Placental epithelial cell (primary cell): ENCODE measurements around the gene DENND5A. TPM values are rescaled to one million over a fixed set of nuclear protein-coding genes. Genes with fewer than 3 reads are reported as not detected.

Experiments used
- small RNA-seq: library from RNA; depleted of rRNA; stranded (forward); fragments of <200 nt; gene quantifications from one replicate; pipeline ENCODE3, GENCODE V24; 2012
- total RNA-seq: library from RNA; depleted of rRNA; stranded (reverse); fragments of >200 nt; gene quantifications from 2 replicates; pipeline ENCODE4 v1.2.3, GENCODE V29; 2012

DENND5A gene
- 79.4 and 112 TPM in 2 replicates for total RNA-seq

DNA sequence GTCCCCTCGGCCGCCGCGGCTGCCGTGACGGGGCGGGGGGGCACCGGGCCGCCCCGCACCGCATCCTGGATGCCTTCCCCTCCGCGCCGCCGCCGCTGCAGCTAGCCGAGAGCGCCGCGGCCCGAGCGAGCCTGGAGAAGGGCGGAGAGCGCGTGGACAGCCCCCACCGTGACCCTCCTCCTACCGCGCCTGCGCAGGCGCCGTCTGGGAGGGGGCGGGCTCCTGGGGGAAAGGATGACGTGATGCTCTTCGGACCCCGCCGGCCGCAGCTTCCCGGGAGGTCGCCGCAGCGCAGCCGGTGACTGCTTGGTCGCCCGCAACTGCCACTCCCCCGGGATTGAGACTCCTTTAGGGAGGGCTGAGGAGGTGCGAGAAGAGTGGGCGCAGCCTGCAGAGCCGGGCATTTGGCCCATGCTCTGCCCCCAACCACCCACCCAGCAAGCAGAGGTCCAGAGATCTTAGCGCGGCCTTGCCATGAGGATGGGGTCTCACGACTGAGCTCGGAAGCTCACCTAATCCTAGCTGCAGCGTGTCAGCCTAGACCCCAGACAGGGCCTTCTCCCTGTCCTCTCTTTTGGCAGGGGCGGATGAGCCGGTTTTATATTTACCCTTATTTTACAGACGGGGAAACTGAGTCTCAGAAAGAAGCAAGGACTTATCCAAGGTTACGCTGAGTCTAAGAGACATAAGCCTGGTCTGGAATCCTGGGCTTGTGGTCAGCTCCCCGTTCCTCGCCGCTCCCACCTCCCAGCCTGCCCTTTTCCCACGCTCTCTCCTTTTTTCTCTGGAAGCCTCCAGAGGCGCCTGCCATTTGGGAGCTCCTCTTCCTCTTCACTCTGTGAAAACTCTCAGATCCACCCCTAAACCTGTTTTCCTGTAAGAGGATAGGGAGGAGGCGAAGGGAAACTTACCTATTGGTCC, at the start of gene DENND5A:
DENND5A (minus strand) TSS at position 140 of the 921 bp plus-strand sequence. CDS start 281 bp downstream, outside the sequence.

DNA sequence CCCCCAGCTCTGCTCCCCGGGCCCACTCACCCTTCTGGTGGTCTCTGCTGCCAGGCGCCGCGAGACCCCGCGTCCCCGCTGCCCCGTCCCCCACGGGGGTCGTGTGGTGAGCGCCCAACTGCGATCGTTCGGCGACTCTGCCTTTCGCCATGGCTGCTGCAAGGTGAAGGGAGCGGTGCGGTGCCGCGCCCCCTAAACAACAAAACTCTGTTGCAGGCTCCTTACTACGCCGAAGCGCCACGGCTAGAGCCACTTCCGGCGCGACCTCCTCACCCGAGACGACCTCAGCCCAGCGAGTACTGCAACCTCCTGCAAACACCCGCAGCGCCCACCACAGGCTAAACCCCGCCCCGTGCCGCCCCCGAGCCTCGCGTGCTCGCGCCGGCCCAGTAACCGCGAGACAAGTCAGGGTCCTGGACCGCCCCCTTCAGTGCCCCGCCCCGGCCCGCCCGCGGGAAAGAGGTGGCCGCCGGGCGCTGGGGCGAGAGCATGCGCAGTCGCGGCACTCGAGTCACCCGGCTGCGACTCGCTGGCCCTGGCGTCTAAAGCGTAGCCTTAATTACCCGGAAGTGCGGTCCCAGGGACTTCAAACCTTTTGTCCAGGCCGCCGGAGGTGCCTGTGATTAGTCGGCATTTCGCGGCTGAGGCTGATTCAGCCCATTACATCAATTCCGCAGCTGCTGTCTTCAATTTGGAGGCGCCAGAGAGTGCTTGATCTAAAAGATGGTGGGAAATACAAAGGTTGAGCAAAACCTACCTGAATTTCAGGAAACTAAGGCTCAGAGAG, 49.3 kb upstream of the DENND5A start, which contains the start of gene TMEM41B:
TMEM41B (minus strand) TSS at position 303 of the 787 bp plus-strand sequence; CDS start at position 151, 152 bp downstream.

DNA sequence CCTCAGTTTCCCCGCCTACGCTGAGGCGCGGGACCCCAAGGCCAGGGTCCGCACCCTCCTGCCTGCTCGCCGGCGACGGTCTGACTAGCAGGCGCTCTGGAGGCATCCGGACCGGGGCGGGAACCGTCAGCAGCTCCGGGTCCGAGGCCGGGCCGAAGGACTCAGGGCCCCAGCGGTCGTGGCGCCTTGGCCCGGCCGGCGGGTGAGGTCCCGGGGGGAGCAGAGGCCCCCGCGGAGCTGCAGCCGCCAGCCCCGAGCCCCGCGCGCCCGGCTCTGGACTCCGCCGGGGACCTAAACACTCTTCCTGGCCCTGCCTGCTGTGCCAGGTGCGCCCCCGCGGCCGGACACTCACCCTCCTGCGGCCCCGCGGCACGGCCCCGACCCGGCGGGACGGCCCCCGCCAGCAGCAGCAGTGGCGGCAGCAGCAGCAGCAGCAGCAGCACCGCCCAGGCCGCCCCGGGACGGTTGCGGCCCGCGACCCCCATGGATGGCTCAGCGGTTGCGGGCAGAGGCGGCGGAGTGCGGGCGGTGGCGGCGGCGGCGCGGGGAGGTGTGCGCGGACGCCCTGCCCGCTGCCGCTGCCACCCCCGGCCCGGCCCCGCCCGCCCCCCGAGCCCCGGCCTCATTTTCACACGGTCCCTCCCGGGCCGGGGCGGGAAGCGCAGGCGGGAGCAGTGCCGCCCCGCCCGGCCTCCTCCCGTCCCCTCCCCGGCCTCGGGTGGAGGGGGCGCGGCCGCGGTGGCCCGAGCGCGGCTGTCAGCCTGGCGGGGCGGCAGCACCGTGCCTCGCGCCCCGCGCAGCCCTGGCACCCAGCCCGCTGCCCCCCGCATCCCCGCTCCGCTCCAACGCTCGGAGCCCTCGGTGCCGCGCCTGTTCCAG, 173.9 kb downstream of the DENND5A start, which contains the start of gene SCUBE2:
SCUBE2 (minus strand) TSS at position 556 of the 879 bp plus-strand sequence; CDS start at position 485, 71 bp downstream.

Small RNAs within 50 kb of the gene (small RNA-seq; reads per million reads assigned to genes)
- not detected for gene MIR5691
- gene RF00017, result not detected

Other genes starting within 250 kb of the DENND5A start
- 0.33 and 1.6 TPM in 2 replicates for gene SCUBE2, start 173.8 kb downstream of the DENND5A start, total RNA-seq
- gene TMEM41B, start 49.2 kb upstream of the DENND5A start, total RNA-seq, result 32.6 and 54.0 TPM in 2 replicates
- 161 and 179 TPM in 2 replicates for gene IPO7, start 119.3 kb upstream of the DENND5A start, total RNA-seq
- 19.3 and 21.2 TPM in 2 replicates for gene ZNF143, start 195.7 kb upstream of the DENND5A start, total RNA-seq